NCI-H146 treated with DMSO at 0.1 percent for 48 hours (cell line): ENCODE data around the gene TEX261.

ENCODE experiments used
- DNase-seq: peaks from one replicate; lab custom pipeline; 2025; ENCODE audit not compliant: unreplicated experiment; lab: John Stamatoyannopoulos, UW

TEX261 gene

GRCh38 chr2:70959851-70960832 is 34.5 kb downstream of the TEX261 start:
- DNase-seq = no peak

GRCh38 chr2:70959271-70959761 is 35.4 kb downstream of the TEX261 start:
- no peak for DNase-seq

DNA sequence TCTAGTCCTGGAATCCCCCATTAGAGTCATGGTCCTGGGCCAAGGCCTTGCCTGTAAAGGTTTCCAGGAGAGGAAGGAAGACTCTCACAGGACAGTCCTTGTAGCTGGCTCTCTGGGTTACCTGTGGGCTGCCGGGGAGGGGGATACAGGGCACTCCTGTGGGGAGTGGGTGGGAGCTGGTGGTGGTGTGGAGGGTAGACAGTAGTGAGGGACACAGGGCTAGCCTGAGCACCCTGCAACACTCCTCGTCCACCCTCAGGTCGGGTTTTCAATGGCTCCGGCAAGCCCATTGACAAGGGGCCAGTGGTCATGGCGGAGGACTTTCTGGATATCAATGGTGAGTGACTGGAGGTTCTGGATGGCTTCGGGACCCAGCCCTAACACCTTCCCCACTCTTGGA is 35.9 kb downstream of the TEX261 start:
- no peak for DNase-seq

- no peak for DNase-seq
Observed at GRCh38 chr2:70957798-70958197, 36.9 kb downstream of the TEX261 start.

GRCh38 chr2:70956141-70956540 is 38.5 kb downstream of the TEX261 start:
- DNase-seq = no peak

DNA sequence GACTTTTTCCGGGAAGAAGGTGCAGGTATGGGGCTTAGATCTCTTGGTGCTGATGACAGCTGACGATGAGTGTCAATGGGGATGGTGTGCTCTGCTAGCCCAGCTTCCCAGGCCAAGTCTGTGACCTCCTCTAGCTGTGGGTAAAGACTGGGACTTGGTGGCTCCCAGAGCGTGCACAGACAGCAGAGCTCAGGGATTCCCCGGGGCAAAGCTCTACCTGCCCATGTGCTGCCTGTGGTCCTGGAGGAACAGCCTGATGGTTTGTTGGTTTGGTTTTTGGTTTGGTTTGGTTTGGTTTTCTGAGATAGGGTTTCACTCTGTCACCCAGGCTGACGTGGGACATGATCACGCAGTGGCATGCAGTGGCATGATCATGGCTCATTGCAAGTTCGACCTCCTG is 39.8 kb downstream of the TEX261 start:
- DNase-seq = no peak

DNA sequence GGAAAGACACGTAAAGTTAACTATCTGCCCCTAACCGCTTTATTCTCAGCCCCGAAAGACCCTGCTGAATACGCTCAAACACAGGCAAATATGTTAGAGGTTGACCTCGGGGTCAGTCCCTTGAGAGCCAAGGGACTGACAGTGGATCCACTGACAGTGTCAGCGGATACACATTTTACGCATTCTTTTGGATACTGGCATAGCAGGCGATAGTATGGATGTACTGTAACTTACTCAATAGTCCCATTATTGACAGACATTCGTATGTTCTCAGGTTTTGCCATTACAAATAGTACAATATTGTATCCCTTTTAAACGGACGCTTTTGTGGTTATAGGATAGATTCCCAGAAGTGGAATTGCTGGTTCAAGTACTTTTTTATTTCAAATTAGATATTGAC is 45.6 kb downstream of the TEX261 start:
- no peak for DNase-seq

- peak; percentile 49 for DNase-seq
Observed at GRCh38 chr2:70948337-70949003, 46.2 kb downstream of the TEX261 start.

DNA sequence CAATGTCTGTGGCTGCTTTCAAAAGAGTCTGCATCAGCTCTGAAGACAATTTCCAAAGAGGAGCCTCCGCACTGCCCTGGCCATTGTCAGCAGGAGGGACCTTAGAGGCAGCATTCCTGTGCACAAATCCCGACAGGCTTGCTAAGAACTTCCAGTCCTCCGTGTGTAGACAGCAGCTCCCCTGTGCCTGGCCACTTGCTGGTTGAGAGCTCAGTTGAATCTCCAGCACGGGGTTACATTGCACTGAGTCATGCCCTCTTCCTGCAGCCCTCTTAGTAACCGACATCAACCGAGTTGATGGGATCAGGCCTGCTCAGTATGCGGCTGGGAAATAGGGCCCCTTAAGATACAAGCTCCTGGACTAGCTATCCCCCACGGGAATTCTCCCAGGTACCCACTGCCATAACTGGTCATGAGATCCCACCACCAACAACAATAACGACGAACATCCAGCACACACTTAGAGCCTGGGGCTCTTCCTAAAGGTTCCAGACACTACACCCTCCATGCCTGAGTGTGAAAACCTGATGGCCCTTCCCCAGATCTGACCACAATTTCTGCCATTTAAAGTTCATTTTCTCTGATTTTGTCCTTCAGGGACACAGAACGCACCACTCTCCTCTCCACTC is 47.0 kb downstream of the TEX261 start:
- no peak for DNase-seq

GRCh38 chr2:70946832-70947442 is 47.7 kb downstream of the TEX261 start:
- peak; percentile 57 for DNase-seq

DNA sequence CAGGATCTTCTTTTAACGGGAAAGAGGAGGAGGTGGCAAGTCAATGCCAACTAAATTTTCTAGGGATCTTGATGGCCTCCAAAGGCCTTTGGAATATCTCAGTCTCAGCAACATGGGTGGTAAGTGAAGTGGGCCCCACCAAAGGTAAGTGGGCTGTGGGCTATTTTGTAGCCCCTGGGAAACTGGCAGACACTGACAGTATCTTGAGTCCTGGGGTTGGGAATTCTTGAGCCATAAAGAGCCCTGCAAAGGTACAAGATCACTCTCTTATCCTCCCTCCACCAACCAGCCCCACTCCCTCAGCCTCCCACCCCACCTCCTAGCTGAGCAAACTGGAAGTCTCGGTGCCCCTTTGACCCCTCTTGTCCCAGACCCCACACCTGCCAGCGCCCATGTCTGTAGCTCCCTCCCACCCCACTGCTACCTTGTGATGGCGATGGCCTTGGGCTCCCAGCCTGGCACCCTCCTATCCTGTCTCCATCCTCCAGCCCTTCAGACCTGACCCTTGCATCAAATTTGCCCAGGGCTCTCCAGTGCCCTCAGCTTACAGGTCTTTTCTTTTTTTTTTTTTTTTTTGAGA is 50.5 kb downstream of the TEX261 start:
- no peak for DNase-seq

- DNase-seq = no peak
Observed at GRCh38 chr2:70943205-70943871, 51.3 kb downstream of the TEX261 start.

DNA sequence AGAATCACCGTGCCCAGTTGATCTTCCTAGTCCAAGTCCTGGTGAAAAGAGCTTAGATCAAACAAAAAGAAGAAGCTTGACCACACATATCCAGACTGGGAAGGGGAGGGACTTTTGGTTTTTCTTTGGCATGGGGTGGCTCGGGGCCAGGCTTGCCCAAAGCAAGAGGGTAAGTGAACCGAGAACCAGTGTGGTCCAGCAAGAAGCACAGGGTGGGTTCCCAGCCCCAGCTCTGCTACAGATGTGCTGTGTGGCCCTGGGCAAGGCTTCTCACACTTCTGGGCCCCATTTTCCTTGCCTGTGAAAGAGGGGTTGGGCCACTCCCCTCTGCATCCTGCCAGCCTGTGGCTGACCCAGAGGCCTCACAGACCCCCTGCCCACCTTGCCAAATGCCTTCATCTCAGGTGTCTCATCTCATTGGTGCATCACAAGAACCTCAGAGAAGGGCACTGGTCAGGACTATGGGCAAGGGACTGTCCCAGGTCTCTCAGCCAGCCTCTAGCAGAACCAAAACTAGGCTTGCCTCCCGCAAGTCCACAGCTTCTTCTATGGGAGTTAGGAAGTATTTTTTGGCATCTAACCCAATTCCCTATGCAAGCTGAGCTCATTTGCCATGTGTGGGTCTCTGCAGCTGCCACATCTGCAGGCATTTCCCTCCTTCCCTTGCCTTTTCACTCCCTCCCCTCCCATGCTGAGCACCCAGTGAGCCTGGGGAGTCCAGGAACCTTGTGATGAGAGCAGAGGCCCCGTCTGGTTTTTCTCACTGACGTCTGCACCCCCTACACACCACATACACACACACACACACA is 52.1 kb downstream of the TEX261 start:
- DNase-seq = no peak

DNA sequence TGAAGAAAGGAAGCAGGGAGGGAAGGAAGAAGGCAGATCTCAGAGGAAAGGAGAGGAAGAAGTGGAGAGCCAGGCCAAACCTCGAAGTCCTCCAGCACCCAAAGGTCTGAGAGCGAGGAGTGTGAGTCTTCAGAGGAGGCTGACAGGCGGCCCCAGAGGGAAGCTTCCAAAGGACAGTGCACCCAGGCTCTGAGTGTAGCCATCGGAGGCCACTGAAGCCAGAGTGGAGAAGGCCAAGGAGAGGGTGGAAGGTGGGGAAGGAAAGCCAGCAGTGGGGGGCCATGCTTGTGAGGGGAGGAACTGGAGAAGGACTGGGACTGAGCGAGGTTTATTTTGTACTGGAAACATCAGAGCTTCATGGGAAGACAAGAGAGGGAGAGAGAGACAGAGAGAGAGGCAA is 53.0 kb downstream of the TEX261 start:
- no peak for DNase-seq

DNA sequence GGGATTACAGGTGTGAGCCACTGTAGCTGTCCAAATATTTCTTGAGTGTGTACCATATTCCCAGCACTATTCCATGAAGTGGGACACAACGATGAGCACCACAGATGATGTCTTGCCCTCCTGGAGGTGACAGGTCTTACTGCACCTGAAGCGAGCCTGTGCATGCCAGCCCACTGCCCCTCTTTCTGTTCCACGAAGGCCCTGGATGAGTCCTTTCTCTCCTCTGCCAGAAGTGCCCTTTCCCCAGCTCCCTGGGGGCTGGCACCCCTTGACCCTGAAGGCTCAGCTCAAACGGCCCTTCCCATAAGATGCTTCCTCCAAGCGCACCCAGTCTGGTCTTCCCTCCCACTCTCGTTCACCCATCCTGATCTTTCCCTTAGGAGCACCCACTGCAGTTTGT is 53.5 kb downstream of the TEX261 start:
- no peak for DNase-seq

DNA sequence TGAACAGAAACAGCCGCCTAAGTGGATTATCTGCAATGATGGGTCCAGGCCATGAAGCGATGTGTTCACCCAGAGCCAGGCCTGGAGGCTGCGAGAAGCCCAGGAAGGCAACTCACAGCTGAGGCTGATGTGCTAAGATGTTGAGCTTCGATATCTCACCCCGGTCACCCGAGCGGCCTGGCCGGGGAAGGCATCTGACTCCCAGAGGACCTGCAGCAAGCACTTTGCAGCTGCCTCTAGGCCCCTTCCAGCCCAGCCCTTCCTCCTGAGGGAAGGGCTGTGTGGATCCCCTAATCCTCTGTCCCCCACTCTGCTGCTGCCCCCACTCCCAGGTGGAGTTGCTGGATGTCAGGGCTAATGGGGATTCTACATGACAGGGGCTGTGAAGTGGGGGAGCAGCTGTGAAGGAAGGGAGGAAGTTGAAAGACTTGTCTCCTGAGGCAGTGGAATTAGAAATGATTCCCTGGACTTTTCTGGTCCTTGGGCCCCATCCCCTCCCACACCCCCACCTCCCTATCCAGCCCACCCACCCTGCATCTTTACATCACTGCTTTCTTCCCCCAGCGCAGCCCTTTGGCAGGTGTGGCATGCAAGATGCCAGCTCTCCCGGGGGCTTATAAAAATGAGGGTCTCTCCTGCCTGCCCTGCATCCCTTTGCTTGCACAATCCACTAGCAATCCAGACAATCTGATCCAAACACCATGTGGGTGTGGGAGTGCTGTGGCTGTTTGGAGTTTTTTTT is 54.7 kb downstream of the TEX261 start:
- no peak for DNase-seq

DNA sequence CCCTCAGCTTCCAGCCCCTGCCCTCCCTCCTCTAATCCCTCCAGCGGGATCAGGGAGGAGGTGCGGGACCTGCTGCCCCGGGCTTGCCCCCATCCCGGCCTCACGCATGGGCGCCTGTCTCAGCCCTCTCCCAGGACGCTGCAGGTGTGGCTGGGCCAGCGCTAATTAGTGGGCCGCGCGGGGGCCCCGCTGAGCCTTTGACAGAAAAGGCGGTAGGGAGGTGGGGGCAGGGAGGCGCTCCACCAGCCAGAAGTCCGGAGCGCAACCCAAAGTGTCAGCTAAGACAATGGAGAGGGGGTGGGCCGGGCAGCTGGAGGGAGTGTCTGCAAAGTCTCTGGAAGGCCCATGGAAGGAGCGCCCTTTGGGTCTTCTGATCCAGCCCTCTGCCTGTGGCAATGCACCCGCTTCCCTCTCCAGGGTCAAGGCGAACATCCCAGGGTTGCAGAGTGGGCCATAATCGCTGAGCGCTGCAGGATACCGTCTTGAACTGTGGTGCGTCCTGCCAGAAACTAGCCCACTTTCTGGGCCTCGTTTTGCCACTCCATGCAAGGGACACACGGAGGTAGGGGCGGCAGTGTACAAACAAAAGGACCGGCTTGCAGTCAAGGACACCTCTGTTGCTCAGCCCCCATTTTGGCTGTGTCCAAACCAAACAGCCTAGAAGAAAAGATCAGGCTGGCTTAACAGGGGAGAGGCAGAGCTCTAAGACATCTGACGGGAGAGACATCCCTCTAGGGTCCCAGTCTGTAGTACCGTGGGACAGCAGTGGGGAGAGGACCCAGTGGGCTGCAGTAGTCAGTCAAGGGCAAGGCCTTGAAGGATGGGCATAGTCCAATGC is 55.5 kb downstream of the TEX261 start:
- DNase-seq = peak; percentile 29

DNA sequence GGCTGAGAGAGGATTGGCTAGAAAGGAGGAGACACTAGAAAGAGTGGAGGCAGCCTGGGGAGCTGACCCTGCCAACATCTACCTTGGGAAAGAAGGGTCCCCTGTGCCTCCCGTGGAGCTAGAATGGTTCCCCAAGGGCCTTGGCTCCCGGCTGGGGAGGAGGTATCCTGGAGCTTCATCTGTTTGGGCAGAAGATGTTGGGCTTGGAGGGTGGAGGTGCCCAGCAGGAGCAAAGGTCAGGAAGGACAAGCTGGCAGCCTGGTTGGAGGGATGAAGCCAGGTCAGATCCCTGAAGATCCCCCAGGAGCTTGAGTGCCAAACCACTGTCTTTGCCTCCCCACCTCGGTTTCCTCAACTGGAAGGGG is 56.1 kb downstream of the TEX261 start:
- DNase-seq = no peak
